ENCODE measurements around the gene CD99L2. TPM values are rescaled to one million over a fixed set of nuclear protein-coding genes. Genes with fewer than 3 reads are reported as not detected.

CD99L2 gene
- total and polyA plus RNA-seq, 7 donors, result 62.7 to 173 (median 118) TPM

DNA sequence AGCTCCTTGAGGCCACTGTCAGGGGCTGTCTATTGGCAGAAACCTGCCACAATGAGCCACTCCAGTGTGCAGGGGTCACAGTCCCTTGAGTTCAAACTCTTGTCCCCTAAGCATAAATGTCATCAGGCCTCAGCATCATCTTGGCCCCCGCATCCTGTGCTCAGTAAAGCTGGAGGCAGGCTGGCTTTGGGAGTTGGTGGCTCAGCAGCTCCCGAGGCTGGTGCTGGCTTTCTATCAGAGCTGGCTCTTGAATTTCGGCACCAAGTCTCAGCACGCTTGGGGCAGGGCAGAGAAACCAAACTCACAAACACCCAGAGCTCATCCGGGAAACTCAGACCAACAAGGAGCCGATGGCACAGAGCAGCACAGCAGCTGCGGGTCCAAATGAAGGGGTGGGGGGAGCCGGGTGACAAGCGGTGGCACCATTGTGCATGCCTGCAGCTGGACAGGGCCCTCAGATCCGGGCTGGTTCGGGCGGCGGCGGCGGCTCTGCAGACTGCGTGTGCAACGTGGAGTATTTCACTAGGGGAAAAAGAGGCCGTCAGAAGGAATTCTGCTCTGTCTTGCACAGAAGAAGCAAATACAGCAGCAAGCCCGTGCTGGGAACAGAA is 129.8 kb downstream of the CD99L2 start:
- no peaks in the 10 kb centered on the region for H3K4me1 ChIP-seq
- intact Hi-C loops (cut with DNase I), result loop anchor here in 1 of 2 donors (2.0 kb wide), 1 partner anchor 314 kb away; no protein-coding TSS in a partner anchor
- H3K9me3 ChIP-seq, result no peaks in the 10 kb centered on the region
- TF ChIP-seq, protein P1, sequence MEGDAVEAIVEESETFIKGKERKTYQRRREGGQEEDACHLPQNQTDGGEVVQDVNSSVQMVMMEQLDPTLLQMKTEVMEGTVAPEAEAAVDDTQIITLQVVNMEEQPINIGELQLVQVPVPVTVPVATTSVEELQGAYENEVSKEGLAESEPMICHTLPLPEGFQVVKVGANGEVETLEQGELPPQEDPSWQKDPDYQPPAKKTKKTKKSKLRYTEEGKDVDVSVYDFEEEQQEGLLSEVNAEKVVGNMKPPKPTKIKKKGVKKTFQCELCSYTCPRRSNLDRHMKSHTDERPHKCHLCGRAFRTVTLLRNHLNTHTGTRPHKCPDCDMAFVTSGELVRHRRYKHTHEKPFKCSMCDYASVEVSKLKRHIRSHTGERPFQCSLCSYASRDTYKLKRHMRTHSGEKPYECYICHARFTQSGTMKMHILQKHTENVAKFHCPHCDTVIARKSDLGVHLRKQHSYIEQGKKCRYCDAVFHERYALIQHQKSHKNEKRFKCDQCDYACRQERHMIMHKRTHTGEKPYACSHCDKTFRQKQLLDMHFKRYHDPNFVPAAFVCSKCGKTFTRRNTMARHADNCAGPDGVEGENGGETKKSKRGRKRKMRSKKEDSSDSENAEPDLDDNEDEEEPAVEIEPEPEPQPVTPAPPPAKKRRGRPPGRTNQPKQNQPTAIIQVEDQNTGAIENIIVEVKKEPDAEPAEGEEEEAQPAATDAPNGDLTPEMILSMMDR (IDR thresholded peaks at IDR 0.05), result no peak
- peaks cover 0 to 26% of the 10 kb centered on the region in 2 donors for H3K36me3 ChIP-seq (ENCODE audit: insufficient read depth in 1 of 2, low read depth in 1 of 2)
- ATAC-seq, result no peak
- no peak overlapping the region for H3K4me3 ChIP-seq
- WGBS, 3 donors, result 79 to 87% (median 82%) methylated on average over 16 to 19 of the region's 19 CpGs
- no peaks in the 10 kb centered on the region for H3K27me3 ChIP-seq (ENCODE audit: insufficient read depth in 3 of 3, low read length in 2 of 3)
- H3K27ac ChIP-seq, result no peak overlapping the region
- no peak for DNase-seq

DNA sequence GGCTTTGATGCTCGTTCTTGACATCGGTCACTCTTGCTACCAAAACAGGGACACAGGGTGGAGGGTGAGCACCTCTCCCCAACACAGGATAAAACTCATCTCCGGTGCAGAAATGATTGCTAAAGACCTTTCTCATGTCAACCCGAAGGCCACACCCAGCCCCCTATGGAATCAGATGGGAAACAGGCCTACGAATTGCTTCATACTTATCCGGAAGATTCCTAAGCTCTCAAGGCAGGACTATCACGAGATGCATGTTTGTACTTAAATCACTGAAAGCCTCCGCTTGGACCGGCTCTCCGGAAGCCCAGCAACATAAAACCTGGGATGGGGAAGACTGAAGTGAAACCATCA is 130.4 kb downstream of the CD99L2 start:
- TF ChIP-seq, protein P1 (IDR thresholded peaks at IDR 0.05), result no peak
- WGBS, 3 donors, result 75 to 88% (median 77%) methylated on average over 10 of the region's 10 CpGs
- DNase-seq (no peak), ATAC-seq (no peak)
- Histone ChIP-seq H3K4me3 (no peak overlapping the region), H3K9me3 (no peaks in the 10 kb centered on the region), H3K27me3 (ENCODE audit: insufficient read depth in 3 of 3, low read length in 2 of 3) (no peaks in the 10 kb centered on the region), H3K4me1 (no peaks in the 10 kb centered on the region), H3K36me3 (ENCODE audit: insufficient read depth in 1 of 2, low read depth in 1 of 2) (peaks cover 0 to 26% of the 10 kb centered on the region in 2 donors), H3K27ac (no peak overlapping the region)
- intact Hi-C loops (cut with DNase I), result loop anchor here in 1 of 2 donors (2.0 kb wide), 1 partner anchor 315 kb away; no protein-coding TSS in a partner anchor

DNA sequence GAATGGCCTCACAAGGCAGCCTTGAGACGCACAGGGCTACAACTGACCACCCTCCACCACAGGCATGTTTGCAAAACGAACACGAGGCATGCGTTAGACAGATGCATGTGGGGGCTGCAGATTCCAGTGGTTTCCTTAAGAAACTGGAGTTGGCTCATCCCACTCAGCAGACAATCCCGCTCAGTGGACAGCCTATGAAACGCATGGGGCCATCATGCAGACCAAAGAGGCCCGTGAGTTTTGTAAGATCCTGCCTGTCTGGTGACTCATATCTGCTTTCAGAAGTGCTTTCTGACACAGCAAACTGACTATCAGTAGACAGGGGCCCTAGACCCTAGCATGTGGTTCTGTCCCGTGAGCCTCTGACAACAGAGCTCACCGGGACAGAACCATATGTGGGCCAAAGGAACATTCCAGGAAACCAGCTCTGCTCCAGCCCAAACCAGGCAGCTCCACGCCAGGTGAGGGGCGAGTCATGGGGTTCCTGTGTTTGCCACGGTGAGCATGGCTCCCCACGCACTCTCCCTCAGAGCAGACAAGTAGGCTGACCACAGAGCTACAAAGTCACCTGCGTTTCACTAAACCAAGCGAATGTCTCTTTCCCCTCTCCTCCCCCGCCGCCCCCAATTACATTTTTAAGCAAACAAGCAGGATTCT is 130.9 kb downstream of the CD99L2 start:
- peaks cover 0 to 26% of the 10 kb centered on the region in 2 donors for H3K36me3 ChIP-seq (ENCODE audit: insufficient read depth in 1 of 2, low read depth in 1 of 2)
- TF ChIP-seq, protein P1 (IDR thresholded peaks at IDR 0.05), result no peak
- intact Hi-C loops (cut with DNase I), result loop anchor here in 1 of 2 donors (2.0 kb wide), 1 partner anchor 315 kb away; no protein-coding TSS in a partner anchor
- no peak for DNase-seq
- no peaks in the 10 kb centered on the region for H3K27me3 ChIP-seq (ENCODE audit: insufficient read depth in 3 of 3, low read length in 2 of 3)
- peak; percentile 25 to 64 (median 55) for ATAC-seq
- 73 to 86% (median 74%) methylated on average over 15 to 17 of the region's 17 CpGs for WGBS, 3 donors
- H3K4me1 ChIP-seq, result no peaks in the 10 kb centered on the region
- peak overlapping the region; percentile 46 for H3K27ac ChIP-seq
- no peak overlapping the region for H3K4me3 ChIP-seq
- no peaks in the 10 kb centered on the region for H3K9me3 ChIP-seq

DNA sequence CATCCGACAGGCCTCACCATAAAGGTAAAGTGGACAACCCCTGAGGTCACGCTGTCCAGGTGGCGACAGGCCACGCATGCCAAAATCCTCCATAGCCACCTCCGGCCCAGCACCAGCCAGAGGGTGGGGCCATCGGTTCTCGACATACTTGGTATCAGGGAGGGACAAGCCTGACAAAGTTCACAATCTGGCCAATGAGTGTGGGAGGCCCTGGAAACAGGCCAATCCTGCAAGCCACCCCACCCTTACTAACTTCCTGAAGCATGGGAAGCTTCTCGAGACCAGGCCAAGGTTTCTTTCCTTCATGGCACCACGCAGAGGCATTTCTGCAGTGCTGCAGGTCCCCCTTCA is 131.4 kb downstream of the CD99L2 start:
- WGBS, 3 donors, result 46 to 60% (median 58%) methylated on average over 9 of the region's 9 CpGs
- H3K27ac ChIP-seq, result no peak overlapping the region
- no peak for DNase-seq
- no peaks in the 10 kb centered on the region for H3K27me3 ChIP-seq (ENCODE audit: insufficient read depth in 3 of 3, low read length in 2 of 3)
- TF ChIP-seq, protein P1 (IDR thresholded peaks at IDR 0.05), result no peak
- intact Hi-C loops (cut with DNase I), result no loop called here
- peaks cover 0 to 26% of the 10 kb centered on the region in 2 donors for H3K36me3 ChIP-seq (ENCODE audit: insufficient read depth in 1 of 2, low read depth in 1 of 2)
- no peak overlapping the region for H3K4me3 ChIP-seq
- ATAC-seq, result peak; percentile 6 to 23 (median 14)
- H3K9me3 ChIP-seq, result no peaks in the 10 kb centered on the region
- no peaks in the 10 kb centered on the region for H3K4me1 ChIP-seq
